WTC11 (cell line): ENCODE data around the gene CCDC57. TPM values are rescaled to one million over a fixed set of nuclear protein-coding genes. Genes with fewer than 3 reads are reported as not detected.

Experiments used
- ATAC-seq: fragments of 200-7000 bp; cut with Tn5 transposase; 2 replicates; pipeline ENCODE4 v1.10.0; 2021; ENCODE audit warnings: mild to moderate bottlenecking, moderate library complexity
- CTCF ChIA-PET: fragments of 300-600 bp; sonication (Branson Sonifier 250); formaldehyde crosslinking; loops from one replicate; lab custom pipeline; 2021; ENCODE audit warnings: antibody characterized with exemption; lab: Charles Lee
- POLR2A ChIA-PET: fragments of 350-600 bp; sonication (Branson Sonifier 250); formaldehyde crosslinking; loops from one replicate; lab custom pipeline; 2021; ENCODE audit warnings: antibody characterized with exemption; lab: Charles Lee
- DNase-seq: peaks from one replicate; pipeline ENCODE4 v3.0.0; 2021; ENCODE audit warnings: low spot score
- H3K27ac Mint-ChIP-seq: 2 replicates; pipeline ENCODE4 v1.8.0; 2021; ENCODE audit warnings: mixed read lengths
- H3K27me3 Mint-ChIP-seq: 2 replicates; pipeline ENCODE4 v1.8.0; 2021; ENCODE audit warnings: low read depth, mild to moderate bottlenecking, moderate library complexity, mixed read lengths
- H3K36me3 Mint-ChIP-seq: 2 replicates; pipeline ENCODE4 v1.8.0; 2021; ENCODE audit warnings: mixed read lengths
- H3K4me1 Mint-ChIP-seq: 2 replicates; pipeline ENCODE4 v1.8.0; 2022; ENCODE audit warnings: mixed read lengths
- H3K4me3 Mint-ChIP-seq: 2 replicates; pipeline ENCODE4 v1.8.0; 2021; ENCODE audit warnings: mild to moderate bottlenecking, moderate library complexity, mixed read lengths
- H3K9me3 Mint-ChIP-seq: 2 replicates; pipeline ENCODE4 v1.8.0; 2021; ENCODE audit warnings: mixed read lengths
- CREB1 ChIP-seq: sonication (generic); formaldehyde crosslinking; IDR thresholded peaks from 2 replicates; pipeline ENCODE4 v1.8.0; 2023; ENCODE audit warnings: mild to moderate bottlenecking, missing genetic modification reagents
- JAZF1 ChIP-seq: fragments of 250-450 bp; sonication (Bioruptor Pico); IDR thresholded peaks from 2 replicates; pipeline ENCODE4 v1.9.0; 2021; ENCODE audit warnings: moderate library complexity, mild to moderate bottlenecking, inconsistent platforms
- MXD4 ChIP-seq: fragments of 250-450 bp; sonication (Bioruptor Pico); IDR thresholded peaks from 2 replicates; pipeline ENCODE4 v1.8.0; 2021; ENCODE audit warnings: mild to moderate bottlenecking, moderate library complexity, borderline replicate concordance
- NFE2L1 ChIP-seq: sonication (generic); formaldehyde crosslinking; IDR thresholded peaks from 2 replicates; pipeline ENCODE4 v1.8.1; 2023; ENCODE audit warnings: missing genetic modification reagents
- NFYB ChIP-seq: sonication (generic); formaldehyde crosslinking; conservative IDR thresholded peaks from 2 replicates; pipeline ENCODE4 v1.8.0; 2022; ENCODE audit warnings: low read depth, missing genetic modification reagents
- OVOL2 ChIP-seq: fragments of 250-450 bp; sonication (Bioruptor Pico); IDR thresholded peaks from 2 replicates; pipeline ENCODE4 v1.9.0; 2021; ENCODE audit warnings: mild to moderate bottlenecking, borderline replicate concordance
- ZNF416 ChIP-seq: fragments of 250-450 bp; sonication (Bioruptor Pico); IDR thresholded peaks from 2 replicates; pipeline ENCODE4 v1.9.0; 2021; ENCODE audit warnings: mild to moderate bottlenecking, inconsistent platforms
- total RNA-seq: library from RNA; stranded (reverse); gene quantifications from 3 replicates; pipeline ENCODE4 v1.2.3, GENCODE V29; 2021
- TF ChIP-seq, protein P1 (sequence below): fragments of 250-450 bp; sonication (Bioruptor Pico); IDR thresholded peaks from 2 replicates; pipeline ENCODE4 v1.9.0; 2021; ENCODE audit warnings: mild to moderate bottlenecking
- TF ChIP-seq, protein P2 (sequence below): fragments of 250-450 bp; sonication (Bioruptor Pico); IDR thresholded peaks from 2 replicates; pipeline ENCODE4 v2.1.2; 2022; ENCODE audit warnings: mild to moderate bottlenecking, moderate library complexity
- TF ChIP-seq, protein P3 (sequence below): fragments of 250-450 bp; sonication (Bioruptor Pico); IDR thresholded peaks from 2 replicates; pipeline ENCODE4 v1.9.0; 2021; ENCODE audit warnings: mild to moderate bottlenecking
- TF ChIP-seq, protein P4 (sequence below): fragments of 200-600 bp; IDR thresholded peaks from 2 replicates; pipeline ENCODE4 v1.8.0; 2022; ENCODE audit warnings: antibody characterized with exemption
- TF ChIP-seq, protein P5 (sequence below): sonication (generic); formaldehyde crosslinking; IDR thresholded peaks from 2 replicates; pipeline ENCODE4 v1.8.0; 2023; ENCODE audit warnings: missing genetic modification reagents
- TF ChIP-seq, protein P6 (sequence below): sonication (generic); formaldehyde crosslinking; IDR thresholded peaks from 2 replicates; pipeline ENCODE4 v1.8.1; 2022; ENCODE audit warnings: mild to moderate bottlenecking, missing genetic modification reagents, moderate library complexity, borderline replicate concordance

Gene CCDC57
- total RNA-seq, 1 experiment from 2014 or later: 20.0 TPM

DNA sequence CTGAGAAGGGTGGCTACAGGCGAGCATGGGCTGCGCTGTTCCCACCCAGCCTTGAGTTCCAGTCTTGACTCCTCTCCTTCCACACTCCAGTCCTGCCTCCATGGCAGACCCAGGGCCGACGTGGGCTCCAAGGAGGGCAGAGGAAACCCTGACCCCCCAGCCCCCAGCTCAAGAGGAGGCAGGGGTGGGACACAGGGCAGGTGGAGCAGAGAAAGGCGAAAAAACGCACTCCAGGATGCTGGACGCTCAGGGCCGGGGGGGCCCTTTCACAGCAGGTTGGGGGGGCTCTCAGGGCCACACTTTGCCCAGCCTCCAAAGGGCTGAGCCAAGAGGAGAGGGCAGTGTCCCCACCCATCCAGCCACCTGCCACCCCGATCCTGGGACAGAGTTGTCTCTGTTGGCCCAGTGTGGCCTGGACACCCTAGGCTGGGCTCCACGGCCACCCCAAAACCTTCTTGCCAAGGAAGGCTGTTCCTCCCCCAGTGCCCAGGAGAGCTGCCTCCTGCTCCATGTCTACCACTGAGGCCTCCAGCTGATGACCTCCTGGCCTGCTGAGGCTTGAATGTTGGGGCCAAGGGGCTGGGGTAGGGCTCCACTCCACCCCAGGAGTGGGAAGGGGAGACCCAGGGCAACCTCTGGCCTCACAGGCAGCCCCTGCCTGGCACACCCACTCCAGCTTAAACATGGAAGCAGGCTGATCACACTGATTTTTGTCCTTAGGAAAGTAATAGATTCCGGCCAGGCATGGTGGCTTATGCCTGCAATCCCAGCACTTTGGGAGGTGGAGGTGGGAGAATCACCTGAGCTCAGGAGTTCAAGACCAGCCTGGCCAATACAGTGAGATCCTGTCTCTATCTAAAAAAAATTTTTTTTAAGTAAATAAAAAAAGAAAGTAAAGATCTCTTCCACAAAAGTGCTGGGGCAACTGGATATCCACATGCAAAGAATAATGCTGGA is 7.4 kb upstream of the CCDC57 start (continued):
- TF ChIP-seq, protein P1, sequence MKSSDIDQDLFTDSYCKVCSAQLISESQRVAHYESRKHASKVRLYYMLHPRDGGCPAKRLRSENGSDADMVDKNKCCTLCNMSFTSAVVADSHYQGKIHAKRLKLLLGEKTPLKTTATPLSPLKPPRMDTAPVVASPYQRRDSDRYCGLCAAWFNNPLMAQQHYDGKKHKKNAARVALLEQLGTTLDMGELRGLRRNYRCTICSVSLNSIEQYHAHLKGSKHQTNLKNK: no peak
- TF ChIP-seq, protein P2, sequence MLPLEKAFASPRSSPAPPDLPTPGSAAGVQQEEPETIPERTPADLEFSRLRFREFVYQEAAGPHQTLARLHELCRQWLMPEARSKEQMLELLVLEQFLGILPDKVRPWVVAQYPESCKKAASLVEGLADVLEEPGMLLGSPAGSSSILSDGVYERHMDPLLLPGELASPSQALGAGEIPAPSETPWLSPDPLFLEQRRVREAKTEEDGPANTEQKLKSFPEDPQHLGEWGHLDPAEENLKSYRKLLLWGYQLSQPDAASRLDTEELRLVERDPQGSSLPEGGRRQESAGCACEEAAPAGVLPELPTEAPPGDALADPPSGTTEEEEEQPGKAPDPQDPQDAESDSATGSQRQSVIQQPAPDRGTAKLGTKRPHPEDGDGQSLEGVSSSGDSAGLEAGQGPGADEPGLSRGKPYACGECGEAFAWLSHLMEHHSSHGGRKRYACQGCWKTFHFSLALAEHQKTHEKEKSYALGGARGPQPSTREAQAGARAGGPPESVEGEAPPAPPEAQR (CRISPR knock-in tag): no peak
- TF ChIP-seq, protein P3, sequence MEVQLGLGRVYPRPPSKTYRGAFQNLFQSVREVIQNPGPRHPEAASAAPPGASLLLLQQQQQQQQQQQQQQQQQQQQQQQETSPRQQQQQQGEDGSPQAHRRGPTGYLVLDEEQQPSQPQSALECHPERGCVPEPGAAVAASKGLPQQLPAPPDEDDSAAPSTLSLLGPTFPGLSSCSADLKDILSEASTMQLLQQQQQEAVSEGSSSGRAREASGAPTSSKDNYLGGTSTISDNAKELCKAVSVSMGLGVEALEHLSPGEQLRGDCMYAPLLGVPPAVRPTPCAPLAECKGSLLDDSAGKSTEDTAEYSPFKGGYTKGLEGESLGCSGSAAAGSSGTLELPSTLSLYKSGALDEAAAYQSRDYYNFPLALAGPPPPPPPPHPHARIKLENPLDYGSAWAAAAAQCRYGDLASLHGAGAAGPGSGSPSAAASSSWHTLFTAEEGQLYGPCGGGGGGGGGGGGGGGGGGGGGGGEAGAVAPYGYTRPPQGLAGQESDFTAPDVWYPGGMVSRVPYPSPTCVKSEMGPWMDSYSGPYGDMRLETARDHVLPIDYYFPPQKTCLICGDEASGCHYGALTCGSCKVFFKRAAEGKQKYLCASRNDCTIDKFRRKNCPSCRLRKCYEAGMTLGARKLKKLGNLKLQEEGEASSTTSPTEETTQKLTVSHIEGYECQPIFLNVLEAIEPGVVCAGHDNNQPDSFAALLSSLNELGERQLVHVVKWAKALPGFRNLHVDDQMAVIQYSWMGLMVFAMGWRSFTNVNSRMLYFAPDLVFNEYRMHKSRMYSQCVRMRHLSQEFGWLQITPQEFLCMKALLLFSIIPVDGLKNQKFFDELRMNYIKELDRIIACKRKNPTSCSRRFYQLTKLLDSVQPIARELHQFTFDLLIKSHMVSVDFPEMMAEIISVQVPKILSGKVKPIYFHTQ (CRISPR knock-in tag): no peak
- TF ChIP-seq, protein P4, sequence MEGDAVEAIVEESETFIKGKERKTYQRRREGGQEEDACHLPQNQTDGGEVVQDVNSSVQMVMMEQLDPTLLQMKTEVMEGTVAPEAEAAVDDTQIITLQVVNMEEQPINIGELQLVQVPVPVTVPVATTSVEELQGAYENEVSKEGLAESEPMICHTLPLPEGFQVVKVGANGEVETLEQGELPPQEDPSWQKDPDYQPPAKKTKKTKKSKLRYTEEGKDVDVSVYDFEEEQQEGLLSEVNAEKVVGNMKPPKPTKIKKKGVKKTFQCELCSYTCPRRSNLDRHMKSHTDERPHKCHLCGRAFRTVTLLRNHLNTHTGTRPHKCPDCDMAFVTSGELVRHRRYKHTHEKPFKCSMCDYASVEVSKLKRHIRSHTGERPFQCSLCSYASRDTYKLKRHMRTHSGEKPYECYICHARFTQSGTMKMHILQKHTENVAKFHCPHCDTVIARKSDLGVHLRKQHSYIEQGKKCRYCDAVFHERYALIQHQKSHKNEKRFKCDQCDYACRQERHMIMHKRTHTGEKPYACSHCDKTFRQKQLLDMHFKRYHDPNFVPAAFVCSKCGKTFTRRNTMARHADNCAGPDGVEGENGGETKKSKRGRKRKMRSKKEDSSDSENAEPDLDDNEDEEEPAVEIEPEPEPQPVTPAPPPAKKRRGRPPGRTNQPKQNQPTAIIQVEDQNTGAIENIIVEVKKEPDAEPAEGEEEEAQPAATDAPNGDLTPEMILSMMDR: no peak
- TF ChIP-seq NFE2L1 (CRISPR knock-in tag) (no peak), CREB1 (CRISPR knock-in tag) (no peak), MXD4 (CRISPR knock-in tag) (no peak), NFYB (no peak), JAZF1 (CRISPR knock-in tag) (no peak)

DNA sequence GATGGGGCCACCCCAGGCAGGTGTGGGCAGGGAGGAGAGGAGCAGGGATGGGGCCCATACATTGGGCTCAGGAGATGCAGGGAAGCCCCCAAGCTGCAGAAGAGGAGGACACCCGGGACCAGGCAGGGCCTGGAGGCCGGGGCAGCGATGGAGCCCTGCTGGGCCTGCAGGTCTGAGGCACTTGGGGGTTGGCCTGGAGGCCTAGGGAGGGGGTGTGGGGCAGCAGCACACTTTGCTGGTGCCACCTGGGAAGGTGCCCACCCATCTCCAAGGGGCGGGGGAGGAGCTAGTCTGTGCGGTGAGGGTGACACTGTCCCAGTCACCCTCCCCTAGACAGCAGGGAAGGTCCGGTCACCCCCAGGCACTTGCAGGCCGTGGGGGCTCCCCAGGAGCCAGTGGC is 6.4 kb upstream of the CCDC57 start:
- Mint-ChIP-seq H3K27me3 (peaks cover 28% of the 10 kb centered on the region), H3K27ac (no peak overlapping the region), H3K36me3 (no peaks in the 10 kb centered on the region), H3K9me3 (no peaks in the 10 kb centered on the region; the same call in 1 of the 2 replicates), H3K4me1 (no peaks in the 10 kb centered on the region), H3K4me3 (no peak overlapping the region)
- DNase-seq: no peak
- TF ChIP-seq ZNF416 (CRISPR knock-in tag): no peak
- no peak for TF ChIP-seq OVOL2
- TF ChIP-seq, protein P5, sequence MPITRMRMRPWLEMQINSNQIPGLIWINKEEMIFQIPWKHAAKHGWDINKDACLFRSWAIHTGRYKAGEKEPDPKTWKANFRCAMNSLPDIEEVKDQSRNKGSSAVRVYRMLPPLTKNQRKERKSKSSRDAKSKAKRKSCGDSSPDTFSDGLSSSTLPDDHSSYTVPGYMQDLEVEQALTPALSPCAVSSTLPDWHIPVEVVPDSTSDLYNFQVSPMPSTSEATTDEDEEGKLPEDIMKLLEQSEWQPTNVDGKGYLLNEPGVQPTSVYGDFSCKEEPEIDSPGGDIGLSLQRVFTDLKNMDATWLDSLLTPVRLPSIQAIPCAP (CRISPR knock-in tag): no peak
- TF ChIP-seq, protein P6, sequence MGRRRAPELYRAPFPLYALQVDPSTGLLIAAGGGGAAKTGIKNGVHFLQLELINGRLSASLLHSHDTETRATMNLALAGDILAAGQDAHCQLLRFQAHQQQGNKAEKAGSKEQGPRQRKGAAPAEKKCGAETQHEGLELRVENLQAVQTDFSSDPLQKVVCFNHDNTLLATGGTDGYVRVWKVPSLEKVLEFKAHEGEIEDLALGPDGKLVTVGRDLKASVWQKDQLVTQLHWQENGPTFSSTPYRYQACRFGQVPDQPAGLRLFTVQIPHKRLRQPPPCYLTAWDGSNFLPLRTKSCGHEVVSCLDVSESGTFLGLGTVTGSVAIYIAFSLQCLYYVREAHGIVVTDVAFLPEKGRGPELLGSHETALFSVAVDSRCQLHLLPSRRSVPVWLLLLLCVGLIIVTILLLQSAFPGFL (CRISPR knock-in tag): no peak
- ATAC-seq: no peak
- ChIA-PET POLR2A (no interaction called here), CTCF (no interaction called here)
